Right cardiac atrium (tissue), 5 donors: ENCODE data around the gene DIP2C. TPM values are rescaled to one million over a fixed set of nuclear protein-coding genes. Genes with fewer than 3 reads are reported as not detected.
"Not testable (repeated sequence)": the region's sequence is repeated elsewhere in the genome, so short reads cannot be mapped to it uniquely, and the experiment has no call there.

Source experiments
- ATAC-seq, 2 donors: fragments of 200-7000 bp; cut with Tn5 transposase; one replicate each; pipeline versions ENCODE4 v1.8.0 to v1.9.1; 2020; ENCODE audit warnings: moderate library complexity in 2 of 2, mild to moderate bottlenecking in 1 of 2
- DNase-seq, 3 donors: peaks; one replicate each; pipeline ENCODE4 v3.0.0-alpha.2; 2020
- H3K27ac ChIP-seq: one replicate; pipeline ENCODE4 v1.5.1; 2013; ENCODE audit warnings: mild to moderate bottlenecking, low read length, control low read depth, moderate library complexity
- H3K27me3 ChIP-seq: one replicate; pipeline ENCODE4 v1.6.1; 2013; ENCODE audit not compliant: control insufficient read depth, insufficient read depth
- H3K4me1 ChIP-seq: one replicate; pipeline ENCODE4 v1.6.1; 2013; ENCODE audit warnings: low read length; ENCODE audit not compliant: control insufficient read depth, insufficient read depth
- H3K4me3 ChIP-seq: one replicate; pipeline ENCODE4 v1.5.1; 2013; ENCODE audit warnings: low read length, control low read depth
- H3K9me3 ChIP-seq: one replicate; pipeline ENCODE4 v1.6.1; 2013; ENCODE audit warnings: low read length; ENCODE audit not compliant: control insufficient read depth
- WGBS: extraction: QIAGEN DNeasy Blood & Tissue Kit; methylation state at CpG from one replicate; pipeline ENCODE4 v1.1.7; 2013; 5-methylcytosine and 5-hydroxymethylcytosine counted together
- intact Hi-C, 4 donors: fragments of 100-400 bp; cut with DNase I; formaldehyde crosslinking; loops; one replicate each; pipeline versions ENCODE4 v1.11.0 to v1.14.0; 2022 to 2023
- polyA plus RNA-seq: library from polyadenylated mRNA; stranded (reverse); fragments of 200-250 nt; gene quantifications from one replicate; pipeline ENCODE4 v1.2.3, GENCODE V29; 2013
- total RNA-seq, 4 donors: library from RNA; stranded (reverse); fragmentation: NEBNext Ultra II Directional; extraction: Animal tissue kit (Norgen Biotek cat#: 25700); gene quantifications; one replicate each; pipeline ENCODE4 v1.2.1, GENCODE V29; 2021
- donor health status: healthy with polysubstance abuse.
- donor health status: DM: no; HTN: yes; CAD: no.
- donor health status: DM: no; HTN: no; CAD: no.
- donor health status: DM: no; HTN: yes; CAD: no; lungs with severe emphysema.
- donor health status: DM: yes; HTN: yes; CAD: no.

The DIP2C gene
- total and polyA plus RNA-seq, 5 donors = 7.9 to 31.5 (median 25.5) TPM

GRCh38 chr10:305034-305433, 384.4 kb downstream of the DIP2C start:
- no peak overlapping the region for H3K4me3 ChIP-seq
- H3K9me3 ChIP-seq = no peaks in the 10 kb centered on the region
- DNase-seq = no peak
- no peak for ATAC-seq
- intact Hi-C loops = no loop called here
- no peaks in the 10 kb centered on the region for H3K27me3 ChIP-seq
- 95% methylated on average over 4 of the region's 4 CpGs for whole genome bisulfite sequencing
- H3K4me1 ChIP-seq = peaks cover 6% of the 10 kb centered on the region
- H3K27ac ChIP-seq = no peak overlapping the region

GRCh38 chr10:301536-301935, 387.9 kb downstream of the DIP2C start:
- WGBS = 93% methylated on average over 9 of the region's 9 CpGs
- Histone ChIP-seq H3K27ac (no peak overlapping the region), H3K9me3 (no peaks in the 10 kb centered on the region), H3K27me3 (no peaks in the 10 kb centered on the region), H3K4me3 (no peak overlapping the region), H3K4me1 (no peaks in the 10 kb centered on the region)
- DNase-seq (no peak), ATAC-seq (no peak)
- intact Hi-C loops = no loop called here

GRCh38 chr10:300580-300979, 388.9 kb downstream of the DIP2C start:
- intact Hi-C loops, H3K9me3 ChIP-seq, H3K4me3 ChIP-seq, H3K4me1 ChIP-seq, DNase-seq, H3K27ac ChIP-seq, H3K27me3 ChIP-seq, ATAC-seq: not testable (repeated sequence)
- WGBS = 98% methylated on average over 29 of the region's 31 CpGs

- no peak overlapping the region for H3K4me3 ChIP-seq
- no peak for DNase-seq
- no peak for ATAC-seq
- no peaks in the 10 kb centered on the region for H3K27me3 ChIP-seq
- no peak overlapping the region for H3K27ac ChIP-seq
- H3K9me3 ChIP-seq = no peaks in the 10 kb centered on the region
- intact Hi-C loops = no loop called here
- WGBS = 97% methylated on average over 7 of the region's 7 CpGs
- H3K4me1 ChIP-seq = no peaks in the 10 kb centered on the region
These were observed 389.5 kb downstream of the DIP2C start for GRCh38 chr10:299969-300368.

GRCh38 chr10:299512-299911, 390.0 kb downstream of the DIP2C start:
- intact Hi-C loops = no loop called here
- 74% methylated on average over 2 of the region's 2 CpGs for WGBS
- H3K27me3 ChIP-seq = no peaks in the 10 kb centered on the region
- no peaks in the 10 kb centered on the region for H3K4me1 ChIP-seq
- DNase-seq (no peak), ATAC-seq (no peak)
- H3K4me3 ChIP-seq = no peak overlapping the region
- H3K9me3 ChIP-seq = no peaks in the 10 kb centered on the region
- no peak overlapping the region for H3K27ac ChIP-seq

- Histone ChIP-seq H3K4me1 (no peaks in the 10 kb centered on the region), H3K27ac (no peak overlapping the region), H3K27me3 (no peaks in the 10 kb centered on the region), H3K4me3 (no peak overlapping the region), H3K9me3 (no peaks in the 10 kb centered on the region)
- DNase-seq (no peak), ATAC-seq (no peak)
- WGBS = 75% methylated on average over 9 of the region's 9 CpGs
- intact Hi-C loops = no loop called here
These were observed 391.4 kb downstream of the DIP2C start for GRCh38 chr10:298033-298432.

- ATAC-seq (peak in 1 of 2 donors; percentile 13), DNase-seq (no peak)
- Histone ChIP-seq H3K9me3 (no peaks in the 10 kb centered on the region), H3K27ac (no peak overlapping the region), H3K27me3 (no peaks in the 10 kb centered on the region), H3K4me1 (no peaks in the 10 kb centered on the region), H3K4me3 (no peak overlapping the region)
- intact Hi-C loops = no loop called here
- WGBS = 42% methylated on average over 6 of the region's 6 CpGs
These were observed 391.9 kb downstream of the DIP2C start for GRCh38 chr10:297567-297966.

GRCh38 chr10:293636-294035, 395.8 kb downstream of the DIP2C start:
- 86% methylated on average over 4 of the region's 4 CpGs for WGBS
- no peaks in the 10 kb centered on the region for H3K27me3 ChIP-seq
- no peak overlapping the region for H3K4me3 ChIP-seq
- no peaks in the 10 kb centered on the region for H3K4me1 ChIP-seq
- DNase-seq = no peak
- intact Hi-C loops = no loop called here
- no peak overlapping the region for H3K27ac ChIP-seq
- H3K9me3 ChIP-seq = no peaks in the 10 kb centered on the region
- no peak for ATAC-seq

- 78% methylated on average over 17 of the region's 17 CpGs for WGBS
- Histone ChIP-seq H3K27ac (no peak overlapping the region), H3K4me1 (no peaks in the 10 kb centered on the region), H3K27me3 (no peaks in the 10 kb centered on the region), H3K4me3 (no peak overlapping the region), H3K9me3 (no peaks in the 10 kb centered on the region)
- intact Hi-C loops = no loop called here
- ATAC-seq (no peak), DNase-seq (no peak)
These were observed 399.3 kb downstream of the DIP2C start for GRCh38 chr10:290026-290725.

- Histone ChIP-seq H3K27me3 (no peaks in the 10 kb centered on the region), H3K4me1 (no peaks in the 10 kb centered on the region), H3K4me3 (no peak overlapping the region), H3K9me3 (no peaks in the 10 kb centered on the region), H3K27ac (no peak overlapping the region)
- intact Hi-C loops = no loop called here
- ATAC-seq (peak; percentile 20 to 23), DNase-seq (no peak)
- WGBS = 85% methylated on average over 9 of the region's 9 CpGs
These were observed 399.9 kb downstream of the DIP2C start for GRCh38 chr10:289581-289980.

GRCh38 chr10:288316-289200, 400.9 kb downstream of the DIP2C start:
- Histone ChIP-seq H3K4me1 (no peaks in the 10 kb centered on the region), H3K27me3 (no peaks in the 10 kb centered on the region), H3K9me3 (no peaks in the 10 kb centered on the region), H3K4me3 (no peak overlapping the region), H3K27ac (no peak overlapping the region)
- ATAC-seq (no peak), DNase-seq (no peak)
- WGBS = 92% methylated on average over 27 of the region's 27 CpGs
- intact Hi-C loops = no loop called here
